HG03342 (cell line): ENCODE data around the gene FOXB1.

ENCODE experiments used
- ATAC-seq: cut with Tn5 transposase; IDR thresholded peaks from one replicate; pipeline ENCODE4 v1.9.1; 2021; ENCODE audit warnings: mild to moderate bottlenecking, moderate library complexity; ENCODE audit not compliant: unreplicated experiment

Gene FOXB1

GRCh38 chr15:59998305-59998949 is 5.7 kb upstream of the FOXB1 start:
- ATAC-seq, result no peak

- ATAC-seq, result no peak
Measured at GRCh38 chr15:59998950-59999611, 5.0 kb upstream of the FOXB1 start.

DNA sequence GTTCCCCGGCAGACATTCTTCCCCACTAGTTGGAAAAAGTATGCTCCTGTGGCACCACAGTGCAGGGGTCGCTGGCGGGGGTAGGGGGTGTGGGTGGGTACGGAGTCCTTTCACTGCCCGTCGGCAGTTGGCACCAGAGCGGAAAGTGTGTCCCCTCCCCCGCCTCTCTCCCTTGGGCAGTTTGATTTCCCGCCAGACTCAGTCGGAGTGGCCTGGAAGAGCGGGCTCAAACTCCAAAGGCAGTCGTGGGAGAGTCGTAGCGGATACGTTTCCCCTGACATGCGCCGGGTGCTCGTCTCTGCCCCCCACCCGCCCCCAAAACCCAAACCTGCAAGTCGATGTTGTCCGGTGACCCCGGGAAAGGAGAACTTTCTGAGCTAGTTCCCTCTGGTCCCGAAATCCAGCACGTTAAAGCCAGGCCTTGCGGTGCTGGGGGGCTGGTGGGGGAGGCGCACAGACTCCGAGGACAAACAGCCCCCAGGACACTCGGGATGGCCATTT is 4.4 kb upstream of the FOXB1 start:
- no peak for ATAC-seq

DNA sequence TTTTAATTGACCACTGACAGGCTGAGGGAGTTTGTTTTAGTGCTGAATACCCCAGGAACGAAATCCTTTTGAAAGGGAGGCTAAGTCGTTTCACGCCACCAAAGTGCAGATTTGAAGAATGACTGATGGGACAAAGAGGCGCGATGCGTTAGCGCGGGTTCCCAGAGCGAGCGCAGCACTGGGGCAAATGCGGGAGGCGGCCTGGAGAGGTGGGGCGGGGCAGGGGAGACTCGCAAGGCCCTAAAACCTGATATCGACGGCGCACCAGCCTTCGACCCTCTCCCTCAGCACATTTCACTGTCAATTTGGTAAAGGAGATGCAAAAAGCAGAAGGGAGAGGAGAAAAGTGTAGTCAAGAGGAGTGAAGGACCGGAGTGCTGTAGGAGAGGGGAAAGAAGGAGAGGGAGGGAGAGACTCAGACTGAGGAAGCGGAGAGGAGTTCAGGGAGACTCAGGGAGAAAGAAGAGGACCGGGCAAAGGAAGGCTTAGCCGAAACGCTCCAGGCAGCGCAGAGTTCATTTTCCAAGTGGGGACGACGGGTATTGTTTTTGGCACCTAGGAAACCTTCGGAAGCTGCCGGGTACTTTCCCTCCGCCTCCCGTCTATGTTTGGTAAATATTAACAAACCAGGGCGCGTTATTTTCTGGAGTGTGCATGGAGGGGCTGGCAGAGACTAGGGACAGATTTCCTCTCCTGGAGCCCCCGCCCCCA is 3.8 kb upstream of the FOXB1 start:
- no peak for ATAC-seq

- no peak for ATAC-seq
Measured at GRCh38 chr15:60000824-60001609, 3.1 kb upstream of the FOXB1 start.

DNA sequence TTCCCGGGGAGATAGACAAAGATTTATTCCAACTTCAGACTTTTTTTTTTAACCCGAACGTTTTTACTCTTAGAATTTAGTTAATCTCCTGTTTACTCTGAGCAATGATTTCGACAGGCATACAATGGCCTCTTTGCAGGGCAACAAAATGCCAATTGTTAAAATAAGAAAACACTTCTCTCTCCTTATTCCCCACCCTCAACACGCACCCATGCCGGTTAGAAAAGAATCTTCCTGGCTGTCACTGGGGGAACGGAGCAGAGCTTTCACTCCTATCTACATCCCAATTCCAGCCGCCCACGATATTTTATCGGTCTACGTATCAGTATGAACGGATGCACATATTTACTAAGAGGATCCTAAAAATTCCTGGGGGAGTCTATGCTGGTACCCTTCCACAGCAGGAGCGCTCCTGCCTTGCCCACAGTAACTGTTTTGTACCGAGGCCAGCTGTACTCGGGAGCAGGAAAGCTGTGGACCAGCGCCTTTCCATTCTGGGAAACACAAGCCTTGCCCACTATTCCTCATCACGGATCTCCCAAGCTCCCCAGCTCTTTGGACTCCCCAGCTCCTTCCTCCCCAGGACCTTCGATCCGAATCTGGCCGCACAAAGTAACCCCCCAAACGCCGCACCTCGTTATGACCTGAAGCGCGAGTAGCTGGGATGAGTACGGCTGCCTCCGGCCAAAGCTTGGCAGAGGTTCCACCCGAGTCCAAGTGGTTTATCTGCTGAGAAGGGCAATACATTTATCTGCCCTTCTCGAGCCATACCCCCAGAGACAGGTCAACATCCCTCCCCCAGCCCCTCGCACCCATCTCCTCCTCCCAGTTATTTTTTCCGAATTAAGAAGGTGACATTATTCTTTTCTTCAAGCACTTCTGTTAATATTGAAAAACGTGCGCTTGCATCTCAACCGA is 2.2 kb upstream of the FOXB1 start:
- no peak for ATAC-seq

DNA sequence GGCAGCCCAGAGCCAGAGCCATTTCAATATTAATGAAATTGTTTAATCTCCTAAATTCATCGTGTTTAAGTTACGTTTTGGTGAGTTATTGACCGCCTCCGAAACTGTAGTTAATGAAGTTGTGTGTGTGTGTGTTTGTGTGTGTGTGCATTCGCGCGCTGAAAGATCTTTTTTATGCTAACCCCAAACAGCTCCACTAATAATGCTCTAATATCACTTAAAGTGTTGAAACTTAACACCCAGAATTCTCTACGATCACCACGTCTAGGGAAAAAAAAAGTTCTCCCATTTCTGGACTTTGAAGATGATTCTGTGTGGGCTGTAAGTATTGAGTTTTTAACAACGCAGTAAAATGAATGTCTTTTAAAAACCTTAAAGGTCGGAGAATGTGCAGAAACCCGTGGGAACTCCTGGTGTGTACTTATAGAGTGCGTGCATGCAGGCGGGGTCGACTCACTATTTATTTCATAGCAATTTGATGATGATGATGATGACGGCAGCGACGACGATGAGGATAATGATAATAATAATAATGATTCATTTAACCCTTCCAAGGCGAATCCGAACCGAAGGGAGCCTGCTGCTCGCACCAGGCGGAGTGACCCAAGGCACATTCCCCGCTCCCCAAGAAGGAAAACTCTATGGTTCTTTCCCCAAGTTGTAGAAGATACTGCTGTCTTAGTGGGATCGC is 1.4 kb upstream of the FOXB1 start:
- no peak for ATAC-seq

- no peak for ATAC-seq
Measured at GRCh38 chr15:60003243-60004008, 685 bp upstream of the FOXB1 start.

- no peak for ATAC-seq
Measured at GRCh38 chr15:60004846-60005351, 788 bp downstream of the FOXB1 start.

DNA sequence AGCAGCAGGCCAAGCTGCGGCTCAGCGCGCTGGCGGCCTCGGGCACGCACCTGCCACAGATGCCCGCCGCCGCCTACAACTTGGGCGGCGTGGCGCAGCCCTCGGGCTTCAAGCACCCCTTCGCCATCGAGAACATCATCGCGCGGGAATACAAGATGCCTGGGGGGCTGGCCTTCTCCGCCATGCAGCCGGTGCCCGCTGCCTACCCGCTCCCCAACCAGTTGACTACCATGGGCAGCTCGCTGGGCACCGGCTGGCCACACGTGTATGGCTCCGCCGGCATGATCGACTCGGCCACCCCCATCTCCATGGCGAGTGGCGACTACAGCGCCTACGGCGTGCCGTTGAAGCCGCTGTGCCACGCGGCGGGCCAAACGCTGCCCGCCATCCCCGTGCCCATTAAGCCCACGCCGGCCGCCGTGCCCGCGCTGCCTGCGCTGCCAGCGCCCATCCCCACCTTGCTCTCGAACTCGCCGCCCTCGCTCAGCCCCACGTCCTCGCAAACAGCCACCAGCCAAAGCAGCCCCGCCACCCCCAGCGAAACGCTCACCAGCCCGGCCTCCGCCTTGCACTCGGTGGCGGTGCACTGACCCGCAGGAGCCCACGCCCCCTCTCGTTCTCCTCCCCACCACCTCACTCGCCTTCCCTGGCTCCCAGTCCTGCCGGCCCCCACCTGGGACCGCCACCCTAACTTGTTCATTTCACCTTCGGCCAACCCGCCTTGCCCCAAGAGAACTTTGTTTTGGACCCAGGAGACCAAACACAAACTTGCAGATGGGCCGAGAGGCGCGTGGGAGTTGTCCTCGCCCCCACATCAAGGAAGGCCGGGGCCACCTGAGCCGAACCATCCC is 1.5 kb downstream of the FOXB1 start:
- no peak for ATAC-seq

DNA sequence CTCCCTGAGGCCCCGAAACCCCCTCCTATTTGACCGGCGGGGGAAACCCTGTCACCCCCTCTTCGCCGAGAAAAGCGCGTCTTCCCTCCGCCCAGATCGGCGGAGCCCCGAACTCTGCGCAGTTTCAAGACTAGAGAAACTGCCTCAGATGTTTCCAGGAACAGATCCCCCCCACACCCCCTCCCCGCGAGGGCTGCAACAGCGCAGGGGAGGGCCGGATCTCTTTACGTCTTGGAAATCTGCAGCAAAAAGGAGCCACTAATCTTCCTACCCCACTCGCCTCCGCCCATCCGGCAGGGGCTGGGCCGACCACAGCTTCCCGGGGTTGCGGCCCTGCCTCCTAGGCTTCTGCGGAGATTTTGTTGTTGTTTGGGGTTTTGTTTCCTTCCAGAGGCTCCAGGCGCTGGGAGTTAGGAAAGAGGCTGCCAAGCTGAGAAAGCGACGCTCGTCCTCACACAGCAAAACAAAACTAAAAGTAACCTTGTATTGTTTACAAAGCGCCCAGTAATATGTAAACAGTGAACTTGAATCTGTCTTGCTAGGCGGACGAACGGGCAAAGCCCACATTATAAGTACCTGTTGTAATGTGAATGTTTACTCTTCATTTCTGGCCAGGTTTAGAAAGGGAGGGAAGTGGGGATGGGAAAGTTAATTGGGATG is 2.2 kb downstream of the FOXB1 start:
- no peak for ATAC-seq

DNA sequence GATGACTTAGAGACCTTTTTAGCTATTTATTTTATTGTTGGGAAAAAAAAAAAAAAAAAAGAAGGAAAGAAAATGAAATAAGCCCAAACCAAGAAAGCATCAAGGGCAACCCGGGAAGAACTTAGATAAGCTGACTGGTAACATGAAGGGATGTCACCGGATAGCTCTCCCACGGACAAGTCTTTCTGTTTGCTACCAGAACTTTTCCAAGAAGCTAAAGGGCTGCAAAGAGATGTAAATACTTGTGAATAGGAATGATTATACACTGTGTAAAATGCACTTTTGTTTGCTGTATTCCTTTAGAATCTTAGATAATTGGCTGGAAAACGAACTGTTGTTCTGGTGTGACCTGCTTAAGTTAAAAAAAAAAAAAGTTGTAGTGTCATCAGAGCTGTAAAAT is 2.8 kb downstream of the FOXB1 start:
- no peak for ATAC-seq

DNA sequence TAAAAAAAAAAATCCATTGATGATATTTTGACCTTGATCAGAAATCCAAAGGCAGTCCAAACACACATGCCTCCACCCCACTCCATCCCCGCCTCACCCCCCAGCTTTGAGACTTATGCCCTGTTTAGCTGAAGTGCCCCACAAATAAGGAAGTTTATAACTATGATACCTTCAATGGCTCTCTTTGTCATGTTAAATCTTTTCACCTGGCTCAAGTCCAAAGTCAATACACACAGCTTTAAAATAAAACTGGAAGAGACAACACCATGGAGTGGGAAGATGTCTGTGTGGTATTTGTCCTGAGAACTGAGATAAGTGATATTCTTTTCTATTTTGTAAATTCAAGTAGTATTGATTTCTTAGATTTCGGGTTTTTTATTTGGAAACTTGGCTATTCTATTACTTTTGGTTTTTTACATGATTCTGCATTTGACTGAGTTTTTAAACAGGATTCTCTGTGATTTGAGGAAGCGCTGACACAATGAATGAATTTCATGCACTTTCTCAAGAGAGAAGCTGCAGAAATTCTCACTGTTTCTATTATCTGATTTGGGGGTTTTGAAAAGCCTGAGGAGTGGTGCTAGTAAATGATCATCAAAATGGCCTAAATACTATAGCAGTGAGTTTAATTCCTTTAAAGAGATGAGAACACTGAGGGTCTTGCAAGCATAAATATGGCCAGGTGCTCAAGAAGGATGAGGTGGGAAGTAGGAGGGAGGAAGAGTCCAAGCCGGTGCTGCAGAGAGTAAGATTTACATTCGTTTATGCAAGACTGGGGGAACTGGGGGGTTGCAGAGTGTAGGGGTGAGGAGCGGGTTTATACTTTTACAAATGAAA is 5.2 kb downstream of the FOXB1 start:
- no peak for ATAC-seq

GRCh38 chr15:60009980-60010732 is 6.0 kb downstream of the FOXB1 start:
- no peak for ATAC-seq

DNA sequence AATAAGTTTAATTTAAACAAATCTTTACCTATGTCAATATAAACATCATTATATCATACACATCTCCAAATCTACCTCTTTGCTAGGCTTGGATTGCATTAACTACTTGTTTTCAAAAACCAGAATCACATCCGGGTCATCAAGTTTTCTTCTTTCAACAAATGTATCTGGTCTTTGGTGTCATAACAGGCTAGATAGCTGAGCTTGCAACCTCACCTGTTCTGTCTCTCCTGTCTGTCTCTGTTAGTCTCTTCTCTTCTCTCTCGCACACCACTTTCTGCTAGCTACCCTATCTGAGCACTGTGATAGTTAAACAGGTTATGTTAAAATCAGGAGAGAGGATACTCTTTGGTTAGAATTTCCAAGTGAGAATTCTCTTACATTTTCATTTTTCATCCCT is 6.7 kb downstream of the FOXB1 start:
- no peak for ATAC-seq

DNA sequence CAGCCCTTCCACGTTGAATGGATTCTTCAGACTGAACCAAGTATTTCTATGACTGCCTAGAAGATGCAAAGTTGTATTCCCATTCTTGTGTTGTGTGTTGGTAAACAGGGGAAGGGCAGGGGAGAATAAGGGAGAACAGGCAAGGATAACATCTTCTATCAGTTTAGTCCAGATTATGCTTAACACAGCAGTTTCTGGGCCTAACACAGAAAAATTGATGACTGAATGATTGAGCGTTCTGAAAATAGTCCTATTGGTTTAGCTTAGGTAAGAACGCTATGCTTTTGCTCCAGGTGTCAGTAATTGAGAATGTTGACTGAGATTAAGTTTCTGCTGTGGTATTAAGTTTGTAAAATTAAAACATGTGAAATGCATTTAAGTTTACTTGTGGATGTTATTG is 8.6 kb downstream of the FOXB1 start:
- no peak for ATAC-seq
